ENCODE data around the gene PHF19.

Gene PHF19

GRCh38 chr9:120873512-120873911 lies 3.5 kb downstream of the PHF19 start:
- no peak for DNase-seq (ENCODE audit: low read depth in 2 of 2)

DNA sequence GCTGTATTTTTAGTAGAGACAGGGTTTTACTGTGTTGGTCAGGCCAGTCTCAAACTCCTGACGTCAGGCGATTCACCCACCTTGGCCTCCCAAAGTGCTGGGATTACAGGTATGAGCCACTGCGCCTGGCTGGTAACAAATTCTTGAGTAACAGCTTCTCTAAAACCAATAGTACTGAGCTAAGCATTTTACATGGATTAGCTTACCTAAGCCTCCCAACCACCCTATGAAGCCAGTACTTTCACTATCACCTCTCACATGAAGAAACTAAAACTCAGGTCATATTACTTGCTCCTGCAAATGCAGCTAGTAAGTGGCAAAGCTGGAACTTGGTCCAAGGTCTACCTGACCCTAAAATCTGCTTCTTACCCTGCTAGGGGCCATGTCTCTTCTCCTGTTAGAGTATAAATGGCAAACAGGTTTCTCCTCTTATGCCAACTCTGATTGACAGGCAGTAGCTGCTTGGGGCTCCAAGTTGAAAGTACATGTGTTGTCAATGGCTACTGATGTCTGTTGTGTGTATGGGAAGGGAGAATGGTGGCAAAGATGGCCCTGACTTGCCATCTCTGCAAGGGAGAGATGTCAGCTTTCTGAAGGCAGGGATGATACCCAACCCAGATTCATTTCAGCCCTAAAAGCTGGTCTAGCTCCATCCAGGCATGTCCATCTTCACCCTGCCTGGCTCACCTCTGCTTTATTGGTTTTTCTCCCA lies 4.0 kb downstream of the PHF19 start:
- DNase-seq (ENCODE audit: low read depth in 2 of 2), result no peak

- DNase-seq (ENCODE audit: low read depth in 2 of 2), result no peak
These were observed 6.8 kb downstream of the PHF19 start for GRCh38 chr9:120870206-120870605.

DNA sequence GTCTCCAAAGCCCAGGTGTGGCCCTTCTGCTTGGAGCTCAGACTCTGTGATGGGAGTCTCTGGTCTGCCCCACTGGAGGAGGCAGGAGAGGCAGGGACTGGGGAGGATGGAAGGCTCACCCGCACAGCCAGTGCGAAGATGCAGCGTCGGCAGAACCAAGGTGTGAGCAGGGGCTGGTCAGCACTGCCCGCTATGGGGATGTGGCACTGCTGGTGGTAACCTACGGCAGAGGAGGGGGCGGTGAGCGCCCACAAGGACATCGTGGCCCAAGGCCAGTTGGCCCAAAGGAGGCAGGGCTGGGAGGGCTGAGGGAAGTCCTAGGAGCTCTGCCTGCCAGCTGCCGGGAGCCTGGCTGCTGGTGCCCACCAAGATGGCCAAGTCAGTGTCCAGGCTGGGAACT lies 7.3 kb downstream of the PHF19 start:
- DNase-seq (ENCODE audit: low read depth in 2 of 2), result no peak

- no peak for DNase-seq (ENCODE audit: low read depth in 2 of 2)
These were observed 7.7 kb downstream of the PHF19 start for GRCh38 chr9:120869360-120869687.

DNA sequence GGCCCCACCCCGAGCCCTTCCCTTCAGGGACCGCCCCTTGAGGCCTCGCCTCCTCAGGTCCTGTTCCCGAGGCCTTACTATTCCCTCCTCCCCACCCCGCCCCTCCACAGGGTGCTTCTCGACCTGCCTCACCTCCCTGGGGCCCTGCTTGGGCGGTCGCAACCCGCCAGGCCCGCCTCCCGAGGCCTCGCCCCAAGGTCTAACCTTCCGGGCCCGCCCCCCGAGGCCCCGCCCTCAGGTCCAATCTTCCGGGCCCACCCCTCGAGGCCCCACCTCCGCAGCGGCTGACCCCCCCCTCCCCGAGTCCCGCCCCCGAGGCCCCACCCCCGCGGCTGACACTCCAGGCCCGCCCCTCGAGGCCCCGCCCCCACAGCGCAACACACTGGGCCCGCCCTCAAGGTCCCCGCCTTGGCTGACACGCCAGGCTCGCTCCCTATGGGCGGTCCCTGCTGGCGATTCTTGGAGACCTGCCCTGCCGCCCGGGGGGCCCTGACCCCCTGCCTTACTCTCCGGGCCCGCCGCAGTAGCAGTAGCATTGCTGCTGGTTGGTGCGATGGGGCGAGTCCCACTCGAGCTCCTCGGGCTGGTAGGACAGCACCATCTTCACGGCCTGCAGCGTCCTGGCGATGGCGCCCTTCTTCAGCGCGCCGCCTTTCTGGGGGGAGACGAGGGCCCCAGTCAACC lies 8.2 kb downstream of the PHF19 start:
- DNase-seq (ENCODE audit: low read depth in 2 of 2), result peak; percentile 93 to 96

DNA sequence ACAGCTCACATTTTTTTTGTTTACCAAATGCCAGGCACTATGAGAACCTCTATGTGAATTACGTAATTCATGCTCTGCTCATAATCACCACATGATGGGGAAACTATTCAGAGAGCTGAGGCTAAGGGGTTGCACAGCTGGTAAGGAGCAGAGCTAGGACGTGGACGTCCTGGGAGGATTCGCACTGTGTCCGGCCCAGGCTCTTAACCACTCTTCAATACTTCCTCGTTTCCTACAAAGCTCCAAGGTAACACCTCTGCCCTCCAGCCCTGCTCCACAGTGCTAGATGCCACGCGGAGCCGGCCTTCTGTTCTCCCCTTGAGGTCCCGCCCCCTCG lies 8.7 kb downstream of the PHF19 start:
- DNase-seq (ENCODE audit: low read depth in 2 of 2), result no peak

DNA sequence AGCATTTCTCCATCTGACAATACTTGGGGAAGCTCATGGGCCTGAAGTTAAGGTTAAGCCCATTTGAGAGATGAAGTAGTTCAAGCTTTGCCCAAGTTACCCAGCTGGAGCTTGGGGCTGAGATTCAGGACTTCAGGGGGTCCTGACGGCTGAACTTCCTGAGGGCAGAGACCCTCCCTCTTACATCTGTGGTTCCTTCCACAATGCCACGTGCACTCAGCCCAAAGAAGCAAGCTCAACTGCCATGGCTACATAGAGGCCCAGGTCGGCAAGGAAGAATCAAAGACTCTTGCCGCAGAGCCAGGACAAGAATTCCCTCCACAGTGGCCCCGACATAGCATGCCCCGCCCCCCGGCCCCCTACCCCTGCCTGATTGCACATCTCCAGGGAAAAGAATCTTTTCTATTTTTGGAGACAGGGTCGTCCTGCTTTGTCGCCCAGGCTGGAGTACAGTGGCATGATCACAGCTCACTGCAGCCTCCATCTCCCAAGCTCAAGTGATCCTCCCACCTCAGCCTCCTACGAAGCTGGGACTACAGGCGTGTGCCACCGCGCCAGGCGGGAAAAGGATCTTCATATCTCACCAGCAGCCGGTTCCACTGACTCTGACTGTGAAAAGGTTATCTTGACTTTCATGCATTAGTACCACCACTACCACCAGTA lies 9.2 kb downstream of the PHF19 start:
- no peak for DNase-seq (ENCODE audit: low read depth in 2 of 2)

DNA sequence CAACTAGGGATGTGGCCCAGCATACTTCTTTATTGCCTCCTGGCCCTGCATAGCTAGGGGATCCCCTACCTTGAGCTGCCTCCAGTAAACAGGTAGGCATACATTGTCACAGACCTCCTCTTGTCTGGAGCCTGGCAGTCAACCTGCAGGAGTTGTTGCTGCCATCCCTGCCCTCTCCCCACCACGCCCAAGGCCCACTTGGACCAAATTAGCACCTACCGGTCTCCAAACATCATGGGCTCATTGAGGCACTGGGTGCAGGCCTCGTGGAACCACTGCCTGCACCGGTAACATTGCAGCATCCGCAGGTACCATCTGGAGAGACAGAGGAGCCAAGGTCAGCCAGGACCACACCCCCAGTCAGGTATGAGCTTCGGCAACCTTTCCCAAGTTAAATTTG lies 10.3 kb downstream of the PHF19 start:
- DNase-seq (ENCODE audit: low read depth in 2 of 2), result no peak

DNA sequence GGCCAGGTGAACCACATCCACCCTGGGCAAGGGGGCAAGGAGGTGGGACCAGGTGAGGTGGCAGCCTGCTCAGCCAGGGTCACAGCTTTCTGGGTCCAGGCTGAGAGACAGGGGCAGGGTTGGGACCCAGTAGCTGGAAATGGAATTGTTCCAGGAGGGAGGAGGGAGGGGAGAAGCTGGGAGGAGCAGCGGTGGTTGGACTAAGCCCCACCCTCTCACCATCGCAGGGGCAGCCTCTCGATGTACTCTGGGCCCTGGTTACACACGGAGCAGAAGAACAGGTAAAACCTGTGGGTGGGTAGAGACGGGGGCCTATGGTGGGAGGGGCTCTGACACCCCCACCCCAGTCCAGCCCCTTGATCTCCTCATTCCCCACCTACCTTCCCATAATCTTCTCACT lies 11.2 kb downstream of the PHF19 start:
- DNase-seq (ENCODE audit: low read depth in 2 of 2), result no peak

- DNase-seq (ENCODE audit: low read depth in 2 of 2), result no peak
These were observed 11.8 kb downstream of the PHF19 start for GRCh38 chr9:120865176-120865575.

- no peak for DNase-seq (ENCODE audit: low read depth in 2 of 2)
These were observed 12.3 kb downstream of the PHF19 start for GRCh38 chr9:120864719-120865118.

DNA sequence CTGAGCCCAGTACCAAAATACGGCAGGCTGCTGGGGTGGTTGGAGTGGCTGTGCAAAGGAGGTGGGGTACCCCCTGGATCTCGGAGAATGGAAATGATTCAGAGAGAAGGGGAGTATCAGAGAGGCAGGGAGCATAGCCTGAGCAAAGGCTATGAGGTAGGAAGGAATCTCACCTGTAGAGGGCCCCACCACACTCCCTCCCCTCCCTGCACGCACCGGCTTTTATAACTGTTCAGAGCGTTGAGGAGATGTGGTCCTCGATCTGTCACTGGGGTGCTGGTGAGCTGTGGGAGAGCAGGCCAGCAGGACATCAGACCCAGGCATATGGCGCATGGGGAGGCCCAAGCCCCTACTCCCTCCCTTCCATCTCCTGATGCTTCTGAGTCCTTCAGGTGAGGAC lies 13.2 kb downstream of the PHF19 start:
- DNase-seq (ENCODE audit: low read depth in 2 of 2), result no peak

GRCh38 chr9:120862452-120862851 lies 14.5 kb downstream of the PHF19 start:
- no peak for DNase-seq (ENCODE audit: low read depth in 2 of 2)

DNA sequence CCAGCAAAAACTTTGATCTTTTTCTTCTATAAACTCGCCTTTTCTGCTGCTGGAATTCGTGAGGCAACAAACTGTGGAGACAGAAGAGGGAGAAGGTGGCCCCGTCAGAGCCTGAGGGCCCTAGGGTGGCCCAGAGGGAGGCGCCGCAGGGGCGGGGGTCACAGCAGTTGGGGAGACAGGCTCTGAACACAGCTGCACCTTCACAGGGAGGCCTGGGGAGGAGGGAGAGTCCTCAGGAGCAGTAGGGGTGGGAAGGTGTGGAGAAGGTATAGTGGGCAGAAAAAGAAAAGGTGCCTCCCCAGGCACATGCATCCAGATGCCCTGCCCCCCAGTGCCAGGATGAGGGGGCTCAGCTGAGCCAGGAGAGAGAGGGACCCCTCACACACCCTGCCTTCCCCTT lies 15.1 kb downstream of the PHF19 start:
- no peak for DNase-seq (ENCODE audit: low read depth in 2 of 2)

DNA sequence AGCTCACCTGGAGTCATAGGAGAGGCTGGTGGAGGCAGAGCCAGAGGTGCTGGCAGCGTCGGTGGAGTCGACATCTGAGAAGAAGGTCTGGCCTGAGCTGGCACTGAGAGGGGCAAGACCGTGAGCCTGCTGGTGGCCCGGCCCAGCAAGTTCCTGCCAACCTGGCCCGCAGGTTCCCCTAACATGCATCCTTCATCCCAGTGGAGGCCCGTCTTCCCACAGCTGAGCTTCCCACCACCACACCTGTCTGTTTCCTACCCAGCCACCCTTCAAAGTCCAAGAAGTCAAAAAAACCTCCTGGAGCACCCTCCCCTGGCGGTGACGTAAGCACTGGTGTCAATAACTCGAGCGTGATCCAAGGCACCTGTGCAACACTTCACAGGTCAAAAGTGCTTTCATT lies 16.9 kb downstream of the PHF19 start:
- DNase-seq (ENCODE audit: low read depth in 2 of 2), result no peak

GRCh38 chr9:120859361-120859760 lies 17.6 kb downstream of the PHF19 start:
- no peak for DNase-seq (ENCODE audit: low read depth in 2 of 2)

GRCh38 chr9:120857902-120858301 lies 19.1 kb downstream of the PHF19 start:
- DNase-seq (ENCODE audit: low read depth in 2 of 2), result no peak

- no peak for DNase-seq (ENCODE audit: low read depth in 2 of 2)
These were observed 19.5 kb downstream of the PHF19 start for GRCh38 chr9:120857481-120857880.

- DNase-seq (ENCODE audit: low read depth in 2 of 2), result no peak
These were observed 20.3 kb downstream of the PHF19 start for GRCh38 chr9:120856700-120857099.

- no peak for DNase-seq (ENCODE audit: low read depth in 2 of 2)
These were observed 20.9 kb downstream of the PHF19 start for GRCh38 chr9:120855827-120856670.

DNA sequence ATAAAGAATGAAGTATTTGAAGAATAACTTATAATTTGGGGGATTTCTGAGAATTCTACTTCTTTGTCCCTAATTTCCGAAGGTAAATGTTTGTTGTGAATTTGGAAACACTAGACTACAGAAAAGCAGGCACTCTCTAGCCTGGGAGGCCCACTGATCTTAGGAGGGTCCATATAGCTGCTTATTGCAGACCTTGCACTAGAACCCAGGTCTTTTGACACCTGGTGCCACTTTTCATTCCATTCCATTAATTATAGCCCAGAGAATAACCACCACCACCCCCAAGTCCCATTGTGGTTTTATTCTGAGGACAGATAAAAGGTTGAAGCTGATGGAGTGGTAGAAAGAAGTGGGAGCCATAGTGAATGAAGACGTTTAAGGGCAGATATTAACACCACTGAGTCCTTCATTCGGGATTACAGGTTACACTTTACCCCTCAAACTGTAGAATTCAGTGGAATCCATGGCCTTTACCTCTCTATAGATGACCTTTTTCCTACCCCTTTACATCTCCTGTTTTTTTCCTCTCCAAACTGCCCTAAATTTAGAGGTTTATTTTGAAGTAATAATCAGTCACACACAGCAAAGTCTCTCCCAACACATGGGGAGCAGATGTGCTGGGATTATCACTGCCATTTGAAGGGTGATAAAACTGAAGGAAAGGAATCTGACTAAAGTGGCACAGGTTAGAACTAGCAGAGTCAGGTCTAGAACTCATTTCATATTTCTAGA lies 22.2 kb downstream of the PHF19 start:
- no peak for DNase-seq (ENCODE audit: low read depth in 2 of 2)
